Measurements from ENCODE around the gene KCTD5.

DNA sequence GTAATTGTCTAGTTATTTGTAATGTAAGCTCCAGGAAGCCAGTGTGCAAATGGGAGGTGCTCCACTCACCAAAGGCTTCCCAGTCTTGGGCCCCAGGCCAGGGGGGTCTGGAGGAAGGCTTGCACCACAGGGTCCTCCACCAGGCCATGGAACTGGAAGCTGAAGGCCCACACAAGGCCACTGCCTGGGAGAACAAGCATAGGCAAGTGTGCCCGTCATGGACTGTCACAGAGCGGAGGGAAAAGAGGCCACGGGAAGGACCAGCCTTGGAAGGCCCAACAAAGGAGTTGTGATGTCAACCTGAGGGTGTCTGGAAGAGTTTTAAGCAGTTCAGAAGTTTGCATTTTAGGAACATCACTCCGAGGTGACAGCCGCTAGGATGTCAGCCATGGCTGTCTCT is 67.2 kb downstream of the KCTD5 start:
- TF ChIP-seq CTCF (IDR thresholded peaks at IDR 0.05; ENCODE audit: borderline replicate concordance, extremely low read depth, low read length, poor library complexity, severe bottlenecking) (no peak), EZH2 (IDR thresholded peaks at IDR 0.05; ENCODE audit: borderline replicate concordance, low read depth, low read length, severe bottlenecking) (no peak)

Data from DND-41 (cell line).